Measurements from ENCODE around the gene NFATC3.

GRCh38 chr16:68062910-68063393, 22.2 kb upstream of the NFATC3 start:
- TF ChIP-seq POLR2A (IDR thresholded peaks at IDR 0.05; ENCODE audit: low read depth, low read length) = no peak
- no peak for TF ChIP-seq POLR2AphosphoS5 (IDR thresholded peaks at IDR 0.05; ENCODE audit: low read depth, low read length)
